ENCODE data around the gene FAM174B. TPM values are rescaled to one million over a fixed set of nuclear protein-coding genes. Genes with fewer than 3 reads are reported as not detected.
A peak's percentile ranks its signal among the peaks of the same experiment; 100 is the strongest.

Gene FAM174B
- total and polyA plus RNA-seq, 12 donors = 3.7 to 16.4 (median 9.9) TPM

GRCh38 chr15:92600856-92601255, 54.7 kb downstream of the FAM174B start:
- intact Hi-C loops (cut with DNase I) = no loop called here
- no peak for DNase-seq
- no peaks in the 10 kb centered on the region for H3K9me3 ChIP-seq (replicated peaks in 1 of 3)
- no peaks in the 10 kb centered on the region for H3K27me3 ChIP-seq
- TF ChIP-seq CTCF (IDR thresholded peaks at IDR 0.05) (no peak), POLR2A (IDR thresholded peaks at IDR 0.05) (no peak)
- WGBS, 4 donors = 45 to 60% (median 54%) methylated on average over 3 of the region's 3 CpGs
- no peaks in the 10 kb centered on the region for H3K4me1 ChIP-seq (replicated peaks in 1 of 2)
- H3K4me3 ChIP-seq = no peak overlapping the region
- H3K36me3 ChIP-seq (replicated peaks in 1 of 2) = no peaks in the 10 kb centered on the region
- H3K27ac ChIP-seq = no peak overlapping the region

GRCh38 chr15:92599394-92599970, 56.1 kb downstream of the FAM174B start:
- TF ChIP-seq POLR2A (IDR thresholded peaks at IDR 0.05) = no peak
- TF ChIP-seq CTCF (IDR thresholded peaks at IDR 0.05) = no peak
- 24 to 33% (median 30%) methylated on average over 4 of the region's 4 CpGs for WGBS, 4 donors
- H3K4me3 ChIP-seq = no peak overlapping the region
- intact Hi-C loops (cut with DNase I) = no loop called here
- H3K9me3 ChIP-seq (replicated peaks in 1 of 3) = no peaks in the 10 kb centered on the region
- no peaks in the 10 kb centered on the region for H3K4me1 ChIP-seq (replicated peaks in 1 of 2)
- H3K27ac ChIP-seq = no peak overlapping the region
- no peak for DNase-seq
- H3K36me3 ChIP-seq (replicated peaks in 1 of 2) = no peaks in the 10 kb centered on the region
- no peaks in the 10 kb centered on the region for H3K27me3 ChIP-seq

- Histone ChIP-seq H3K4me3 (no peak overlapping the region), H3K36me3 (replicated peaks in 1 of 2) (no peaks in the 10 kb centered on the region), H3K27ac (no peak overlapping the region), H3K4me1 (replicated peaks in 1 of 2) (no peaks in the 10 kb centered on the region), H3K27me3 (no peaks in the 10 kb centered on the region), H3K9me3 (replicated peaks in 1 of 3) (no peaks in the 10 kb centered on the region)
- WGBS, 4 donors = 80 to 83% (median 82%) methylated on average over 6 of the region's 6 CpGs
- no peak for DNase-seq
- no peak for TF ChIP-seq POLR2A (IDR thresholded peaks at IDR 0.05)
- no peak for TF ChIP-seq CTCF (IDR thresholded peaks at IDR 0.05)
- intact Hi-C loops (cut with DNase I) = no loop called here
Measured at GRCh38 chr15:92597548-92597947, 58.0 kb downstream of the FAM174B start.

GRCh38 chr15:92596623-92597022, 59.0 kb downstream of the FAM174B start:
- Histone ChIP-seq H3K27me3 (no peaks in the 10 kb centered on the region), H3K9me3 (replicated peaks in 1 of 3) (no peaks in the 10 kb centered on the region), H3K36me3 (replicated peaks in 1 of 2) (no peaks in the 10 kb centered on the region), H3K27ac (peak overlapping the region in 1 of 5 donors; percentile 55), H3K4me1 (replicated peaks in 1 of 2) (no peaks in the 10 kb centered on the region), H3K4me3 (no peak overlapping the region)
- intact Hi-C loops (cut with DNase I) = no loop called here
- WGBS, 4 donors = 69 to 86% (median 78%) methylated on average over 5 of the region's 5 CpGs
- TF ChIP-seq CTCF (IDR thresholded peaks at IDR 0.05) (no peak), POLR2A (IDR thresholded peaks at IDR 0.05) (no peak)
- no peak for DNase-seq

Data from adrenal gland (tissue), 12 donors.